ENCODE measurements around the gene STPG1. TPM values are rescaled to one million over a fixed set of nuclear protein-coding genes. Genes with fewer than 3 reads are reported as not detected.

Gene STPG1
- total RNA-seq, 1 experiment from 2014 or later, result 12.8 TPM

DNA sequence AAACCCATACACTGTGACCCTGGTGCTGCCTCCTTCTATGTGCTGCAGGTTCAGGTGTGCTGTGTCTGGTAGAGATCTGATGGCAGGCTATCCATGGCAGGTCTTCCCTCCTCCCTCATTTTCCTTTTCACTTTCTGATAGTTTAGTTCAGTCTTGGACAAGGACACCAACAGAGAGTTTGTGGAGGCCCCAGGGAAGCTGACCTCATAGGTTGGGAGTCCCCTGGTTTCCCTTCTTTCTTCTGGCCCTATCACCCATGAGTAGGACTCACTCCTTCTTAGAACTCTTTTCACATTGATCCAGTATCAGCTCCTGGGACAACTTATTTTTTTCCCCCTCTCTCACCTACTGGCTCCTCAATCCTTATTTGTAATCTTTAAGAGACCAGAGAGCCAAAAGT lies 86.1 kb downstream of the STPG1 start (continued):
- TF ChIP-seq, protein P1, sequence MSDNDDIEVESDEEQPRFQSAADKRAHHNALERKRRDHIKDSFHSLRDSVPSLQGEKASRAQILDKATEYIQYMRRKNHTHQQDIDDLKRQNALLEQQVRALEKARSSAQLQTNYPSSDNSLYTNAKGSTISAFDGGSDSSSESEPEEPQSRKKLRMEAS (CRISPR knock-in tag; IDR thresholded peaks at IDR 0.05), result no peak

GRCh38 chr1:24325587-24326449 lies 87.8 kb downstream of the STPG1 start:
- no peak overlapping the region for H3K4me3 Mint-ChIP-seq
- H3K27me3 Mint-ChIP-seq (ENCODE audit: low read depth), result peaks cover 29% of the 10 kb centered on the region
- no peaks in the 10 kb centered on the region for H3K36me3 Mint-ChIP-seq
- no peak overlapping the region for H3K27ac Mint-ChIP-seq
- peaks cover 33% of the 10 kb centered on the region for H3K4me1 Mint-ChIP-seq
- H3K9me3 Mint-ChIP-seq, result no peaks in the 10 kb centered on the region
- ChIA-PET POLR2A (no interaction called here), CTCF (no interaction called here)
- TF ChIP-seq, protein P1 (CRISPR knock-in tag; IDR thresholded peaks at IDR 0.05), result no peak
- TF ChIP-seq KAT7 (CRISPR knock-in tag; IDR thresholded peaks at IDR 0.05; ENCODE audit: borderline replicate concordance), result no peak
- TF ChIP-seq CBFB (CRISPR knock-in tag; IDR thresholded peaks at IDR 0.05; ENCODE audit: low read depth), result no peak
- no peak for TF ChIP-seq ZNF512 (CRISPR knock-in tag; IDR thresholded peaks at IDR 0.05; ENCODE audit: borderline replicate concordance)
- no peak for TF ChIP-seq ZNF263 (CRISPR knock-in tag; IDR thresholded peaks at IDR 0.05; ENCODE audit: low read depth)
- no peak for TF ChIP-seq FOXJ3 (CRISPR knock-in tag; IDR thresholded peaks at IDR 0.05; ENCODE audit: borderline replicate concordance)
- no peak for TF ChIP-seq TP53 (CRISPR knock-in tag; IDR thresholded peaks at IDR 0.05)
- no peak for TF ChIP-seq HMGA2 (CRISPR knock-in tag; IDR thresholded peaks at IDR 0.05)
- TF ChIP-seq JAZF1 (CRISPR knock-in tag; IDR thresholded peaks at IDR 0.05), result no peak
- TF ChIP-seq GRHL2 (CRISPR knock-in tag; IDR thresholded peaks at IDR 0.05; ENCODE audit: insufficient replicate concordance, severe bottlenecking), result no peak
- no peak for ATAC-seq
- no peak for DNase-seq (ENCODE audit: low spot score)

GRCh38 chr1:24324903-24325302 lies 88.7 kb downstream of the STPG1 start:
- no peak for TF ChIP-seq CTCF (IDR thresholded peaks at IDR 0.05)
- no peak for TF ChIP-seq KAT7 (CRISPR knock-in tag; IDR thresholded peaks at IDR 0.05; ENCODE audit: borderline replicate concordance)
- TF ChIP-seq FOXJ3 (CRISPR knock-in tag; IDR thresholded peaks at IDR 0.05; ENCODE audit: borderline replicate concordance), result no peak
- no peak for TF ChIP-seq ZNF416 (CRISPR knock-in tag; IDR thresholded peaks at IDR 0.05)
- no peak for TF ChIP-seq ZNF512 (CRISPR knock-in tag; IDR thresholded peaks at IDR 0.05; ENCODE audit: borderline replicate concordance)
- no peak for TF ChIP-seq ATF1 (CRISPR knock-in tag; IDR thresholded peaks at IDR 0.05)
- TF ChIP-seq, protein P2, sequence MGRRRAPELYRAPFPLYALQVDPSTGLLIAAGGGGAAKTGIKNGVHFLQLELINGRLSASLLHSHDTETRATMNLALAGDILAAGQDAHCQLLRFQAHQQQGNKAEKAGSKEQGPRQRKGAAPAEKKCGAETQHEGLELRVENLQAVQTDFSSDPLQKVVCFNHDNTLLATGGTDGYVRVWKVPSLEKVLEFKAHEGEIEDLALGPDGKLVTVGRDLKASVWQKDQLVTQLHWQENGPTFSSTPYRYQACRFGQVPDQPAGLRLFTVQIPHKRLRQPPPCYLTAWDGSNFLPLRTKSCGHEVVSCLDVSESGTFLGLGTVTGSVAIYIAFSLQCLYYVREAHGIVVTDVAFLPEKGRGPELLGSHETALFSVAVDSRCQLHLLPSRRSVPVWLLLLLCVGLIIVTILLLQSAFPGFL (CRISPR knock-in tag; IDR thresholded peaks at IDR 0.05; ENCODE audit: borderline replicate concordance), result no peak
- no peak for TF ChIP-seq ZNF423 (CRISPR knock-in tag; IDR thresholded peaks at IDR 0.05)
- ATAC-seq, result no peak
- CTCF ChIA-PET, result no interaction called here

More at GRCh38 chr1:24324903-24325302, 88.7 kb downstream of the STPG1 start:
- Mint-ChIP-seq H3K4me1 (peaks cover 33% of the 10 kb centered on the region), H3K4me3 (no peak overlapping the region), H3K27me3 (ENCODE audit: low read depth) (peaks cover 38% of the 10 kb centered on the region), H3K9me3 (no peaks in the 10 kb centered on the region), H3K36me3 (no peaks in the 10 kb centered on the region), H3K27ac (no peak overlapping the region)
- POLR2A ChIA-PET, result interaction anchor here (0.8 kb wide), 1 partner anchor 16 kb away, joined by 3 read pairs; no protein-coding TSS in a partner anchor
- DNase-seq (ENCODE audit: low spot score), result no peak

Data from WTC11 (cell line).